ENCODE data around the gene LRIG1.

LRIG1 gene

GRCh38 chr3:66489581-66489980 is 11.2 kb downstream of the LRIG1 start:
- POLR2A ChIA-PET: no interaction called here

DNA sequence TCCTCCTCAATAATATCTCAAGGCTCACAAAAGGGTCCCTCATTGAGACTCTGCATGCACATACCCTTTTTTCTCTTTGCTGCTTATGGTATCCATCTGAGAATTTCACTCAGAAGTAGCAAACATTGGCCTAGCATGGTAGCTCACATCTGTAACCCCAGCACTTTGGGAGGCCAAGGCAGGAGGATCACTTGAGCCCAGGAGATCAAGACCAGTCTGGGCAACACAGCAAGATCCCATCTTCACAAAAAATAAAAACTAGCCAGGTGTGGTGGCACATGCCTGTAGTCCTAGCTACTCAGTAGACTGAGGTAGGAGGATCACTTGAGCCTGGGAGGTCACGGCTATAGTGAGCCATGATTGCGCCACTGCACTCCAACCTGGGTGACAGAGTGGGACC is 11.7 kb downstream of the LRIG1 start:
- POLR2A ChIA-PET: no interaction called here
- no peaks in the 10 kb centered on the region for H3K9me3 ChIP-seq (ENCODE audit: control insufficient read depth, insufficient read depth, low read depth, low read length)
- H3K4me1 ChIP-seq (ENCODE audit: control insufficient read depth, insufficient read depth, low read length): peaks cover 32% of the 10 kb centered on the region
- TF ChIP-seq ZNF629 (tag by site-specific recombination; IDR thresholded peaks at IDR 0.05) (no peak), ZBTB8A (tag by site-specific recombination; IDR thresholded peaks at IDR 0.05) (no peak), ZNF169 (tag by site-specific recombination; IDR thresholded peaks at IDR 0.05) (no peak), SP2 (tag by site-specific recombination; IDR thresholded peaks at IDR 0.05) (no peak), ZNF37A (tag by site-specific recombination; IDR thresholded peaks at IDR 0.05) (no peak)
- TF ChIP-seq, protein P1, sequence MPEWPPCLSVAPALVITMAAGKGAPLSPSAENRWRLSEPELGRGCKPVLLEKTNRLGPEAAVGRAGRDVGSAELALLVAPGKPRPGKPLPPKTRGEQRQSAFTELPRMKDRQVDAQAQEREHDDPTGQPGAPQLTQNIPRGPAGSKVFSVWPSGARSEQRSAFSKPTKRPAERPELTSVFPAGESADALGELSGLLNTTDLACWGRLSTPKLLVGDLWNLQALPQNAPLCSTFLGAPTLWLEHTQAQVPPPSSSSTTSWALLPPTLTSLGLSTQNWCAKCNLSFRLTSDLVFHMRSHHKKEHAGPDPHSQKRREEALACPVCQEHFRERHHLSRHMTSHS (tag by site-specific recombination; IDR thresholded peaks at IDR 0.05): no peak
- no peaks in the 10 kb centered on the region for H3K36me3 ChIP-seq (ENCODE audit: control insufficient read depth in 2 of 2, insufficient read depth in 1 of 2, low read length in 2 of 2)
- H3K27ac ChIP-seq (ENCODE audit: extremely low read depth, low read depth, low read length): no peak overlapping the region
- H3K4me3 ChIP-seq (ENCODE audit: low read depth, low read length): no peak overlapping the region
- CTCF ChIA-PET: no interaction called here

More at GRCh38 chr3:66489581-66489980, 11.2 kb downstream of the LRIG1 start:
- Histone ChIP-seq H3K9me3 (ENCODE audit: control insufficient read depth, insufficient read depth, low read depth, low read length) (no peaks in the 10 kb centered on the region), H3K4me1 (ENCODE audit: control insufficient read depth, insufficient read depth, low read length) (peaks cover 32% of the 10 kb centered on the region), H3K4me3 (ENCODE audit: low read depth, low read length) (no peak overlapping the region), H3K27ac (ENCODE audit: extremely low read depth, low read depth, low read length) (no peak overlapping the region), H3K36me3 (ENCODE audit: control insufficient read depth in 2 of 2, insufficient read depth in 1 of 2, low read length in 2 of 2) (no peaks in the 10 kb centered on the region)
- CTCF ChIA-PET: no interaction called here
- TF ChIP-seq ZNF391 (tag by site-specific recombination; IDR thresholded peaks at IDR 0.05; ENCODE audit: borderline replicate concordance, low read depth) (no peak), ZNF169 (tag by site-specific recombination; IDR thresholded peaks at IDR 0.05) (no peak), ZNF501 (tag by site-specific recombination; IDR thresholded peaks at IDR 0.05) (no peak), ZNF114 (tag by site-specific recombination; IDR thresholded peaks at IDR 0.05) (no peak), ZBTB17 (tag by site-specific recombination; IDR thresholded peaks at IDR 0.05) (no peak), ZNF843 (tag by site-specific recombination; IDR thresholded peaks at IDR 0.05) (no peak), ZNF341 (tag by site-specific recombination; IDR thresholded peaks at IDR 0.05; ENCODE audit: low read depth) (no peak), ZFHX2 (tag by site-specific recombination; conservative IDR thresholded peaks at IDR 0.05) (no peak), ZNF623 (tag by site-specific recombination; IDR thresholded peaks at IDR 0.05) (no peak), BCL11A (tag by site-specific recombination; IDR thresholded peaks at IDR 0.05; ENCODE audit: low read depth) (no peak), OVOL3 (tag by site-specific recombination; IDR thresholded peaks at IDR 0.05) (no peak), ZSCAN16 (tag by site-specific recombination; IDR thresholded peaks at IDR 0.05) (no peak), ZNF10 (tag by site-specific recombination; IDR thresholded peaks at IDR 0.05) (no peak), ZNF747 (tag by site-specific recombination; IDR thresholded peaks at IDR 0.05) (no peak), MYNN (tag by site-specific recombination; IDR thresholded peaks at IDR 0.05; ENCODE audit: borderline replicate concordance) (no peak)
- TF ChIP-seq, protein P2, sequence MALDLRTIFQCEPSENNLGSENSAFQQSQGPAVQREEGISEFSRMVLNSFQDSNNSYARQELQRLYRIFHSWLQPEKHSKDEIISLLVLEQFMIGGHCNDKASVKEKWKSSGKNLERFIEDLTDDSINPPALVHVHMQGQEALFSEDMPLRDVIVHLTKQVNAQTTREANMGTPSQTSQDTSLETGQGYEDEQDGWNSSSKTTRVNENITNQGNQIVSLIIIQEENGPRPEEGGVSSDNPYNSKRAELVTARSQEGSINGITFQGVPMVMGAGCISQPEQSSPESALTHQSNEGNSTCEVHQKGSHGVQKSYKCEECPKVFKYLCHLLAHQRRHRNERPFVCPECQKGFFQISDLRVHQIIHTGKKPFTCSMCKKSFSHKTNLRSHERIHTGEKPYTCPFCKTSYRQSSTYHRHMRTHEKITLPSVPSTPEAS (tag by site-specific recombination; IDR thresholded peaks at IDR 0.05): no peak
- TF ChIP-seq, protein P3, sequence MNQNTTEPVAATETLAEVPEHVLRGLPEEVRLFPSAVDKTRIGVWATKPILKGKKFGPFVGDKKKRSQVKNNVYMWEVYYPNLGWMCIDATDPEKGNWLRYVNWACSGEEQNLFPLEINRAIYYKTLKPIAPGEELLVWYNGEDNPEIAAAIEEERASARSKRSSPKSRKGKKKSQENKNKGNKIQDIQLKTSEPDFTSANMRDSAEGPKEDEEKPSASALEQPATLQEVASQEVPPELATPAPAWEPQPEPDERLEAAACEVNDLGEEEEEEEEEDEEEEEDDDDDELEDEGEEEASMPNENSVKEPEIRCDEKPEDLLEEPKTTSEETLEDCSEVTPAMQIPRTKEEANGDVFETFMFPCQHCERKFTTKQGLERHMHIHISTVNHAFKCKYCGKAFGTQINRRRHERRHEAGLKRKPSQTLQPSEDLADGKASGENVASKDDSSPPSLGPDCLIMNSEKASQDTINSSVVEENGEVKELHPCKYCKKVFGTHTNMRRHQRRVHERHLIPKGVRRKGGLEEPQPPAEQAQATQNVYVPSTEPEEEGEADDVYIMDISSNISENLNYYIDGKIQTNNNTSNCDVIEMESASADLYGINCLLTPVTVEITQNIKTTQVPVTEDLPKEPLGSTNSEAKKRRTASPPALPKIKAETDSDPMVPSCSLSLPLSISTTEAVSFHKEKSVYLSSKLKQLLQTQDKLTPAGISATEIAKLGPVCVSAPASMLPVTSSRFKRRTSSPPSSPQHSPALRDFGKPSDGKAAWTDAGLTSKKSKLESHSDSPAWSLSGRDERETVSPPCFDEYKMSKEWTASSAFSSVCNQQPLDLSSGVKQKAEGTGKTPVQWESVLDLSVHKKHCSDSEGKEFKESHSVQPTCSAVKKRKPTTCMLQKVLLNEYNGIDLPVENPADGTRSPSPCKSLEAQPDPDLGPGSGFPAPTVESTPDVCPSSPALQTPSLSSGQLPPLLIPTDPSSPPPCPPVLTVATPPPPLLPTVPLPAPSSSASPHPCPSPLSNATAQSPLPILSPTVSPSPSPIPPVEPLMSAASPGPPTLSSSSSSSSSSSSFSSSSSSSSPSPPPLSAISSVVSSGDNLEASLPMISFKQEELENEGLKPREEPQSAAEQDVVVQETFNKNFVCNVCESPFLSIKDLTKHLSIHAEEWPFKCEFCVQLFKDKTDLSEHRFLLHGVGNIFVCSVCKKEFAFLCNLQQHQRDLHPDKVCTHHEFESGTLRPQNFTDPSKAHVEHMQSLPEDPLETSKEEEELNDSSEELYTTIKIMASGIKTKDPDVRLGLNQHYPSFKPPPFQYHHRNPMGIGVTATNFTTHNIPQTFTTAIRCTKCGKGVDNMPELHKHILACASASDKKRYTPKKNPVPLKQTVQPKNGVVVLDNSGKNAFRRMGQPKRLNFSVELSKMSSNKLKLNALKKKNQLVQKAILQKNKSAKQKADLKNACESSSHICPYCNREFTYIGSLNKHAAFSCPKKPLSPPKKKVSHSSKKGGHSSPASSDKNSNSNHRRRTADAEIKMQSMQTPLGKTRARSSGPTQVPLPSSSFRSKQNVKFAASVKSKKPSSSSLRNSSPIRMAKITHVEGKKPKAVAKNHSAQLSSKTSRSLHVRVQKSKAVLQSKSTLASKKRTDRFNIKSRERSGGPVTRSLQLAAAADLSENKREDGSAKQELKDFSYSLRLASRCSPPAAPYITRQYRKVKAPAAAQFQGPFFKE (tag by site-specific recombination; IDR thresholded peaks at IDR 0.05; ENCODE audit: borderline replicate concordance): no peak
